Activated CD8-positive, alpha-beta memory T cell treated with anti-CD3 and anti-CD28 coated beads, Interleukin-2, amount 50 U/mL, for 48 hours (primary cell): ENCODE measurements around the gene FGF21.

Source experiments
- DNase-seq: peaks from one replicate; pipeline ENCODE4 v3.0.0-alpha.2; 2020

The FGF21 gene

GRCh38 chr19:48728911-48729664 is 26.2 kb upstream of the FGF21 start:
- no peak for DNase-seq

GRCh38 chr19:48731452-48731851 is 23.9 kb upstream of the FGF21 start:
- no peak for DNase-seq

- no peak for DNase-seq
Observed at GRCh38 chr19:48734625-48735024, 20.7 kb upstream of the FGF21 start.

- DNase-seq: no peak
Observed at GRCh38 chr19:48735031-48735615, 20.2 kb upstream of the FGF21 start.

GRCh38 chr19:48737360-48737998 is 17.8 kb upstream of the FGF21 start:
- DNase-seq: no peak

- DNase-seq: peak; percentile 98
Observed at GRCh38 chr19:48738557-48739403, 16.5 kb upstream of the FGF21 start.

GRCh38 chr19:48739404-48740163 is 15.7 kb upstream of the FGF21 start:
- DNase-seq: no peak

- DNase-seq: no peak
Observed at GRCh38 chr19:48740164-48740972, 15.0 kb upstream of the FGF21 start, which contains the start of gene RASIP1. Gene RASIP1 (minus strand): TSS chr19:48740610. CDS start chr19:48740282, 328 bp downstream.

GRCh38 chr19:48741129-48741999 is 14.0 kb upstream of the FGF21 start:
- peak; percentile 85 for DNase-seq

GRCh38 chr19:48742096-48742495 is 13.2 kb upstream of the FGF21 start:
- no peak for DNase-seq

- DNase-seq: no peak
Observed at GRCh38 chr19:48745208-48745995, 9.9 kb upstream of the FGF21 start.

GRCh38 chr19:48746110-48746509 is 9.2 kb upstream of the FGF21 start:
- DNase-seq: no peak

- DNase-seq: peak; percentile 74
Observed at GRCh38 chr19:48746738-48747575, 8.4 kb upstream of the FGF21 start, which contains the start of gene IZUMO1. Gene IZUMO1 (minus strand): TSS chr19:48746909. CDS start chr19:48745859, 1,050 bp downstream.

GRCh38 chr19:48749571-48750198 is 5.6 kb upstream of the FGF21 start:
- DNase-seq: no peak

- DNase-seq: no peak
Observed at GRCh38 chr19:48750351-48750750, 5.0 kb upstream of the FGF21 start.

- no peak for DNase-seq
Observed at GRCh38 chr19:48750771-48751504, 4.4 kb upstream of the FGF21 start.

- DNase-seq: no peak
Observed at GRCh38 chr19:48751845-48752495, 3.4 kb upstream of the FGF21 start.
